Measurements from ENCODE around the gene OR51F2. TPM values are rescaled to one million over a fixed set of nuclear protein-coding genes. Genes with fewer than 3 reads are reported as not detected.

Gene OR51F2
- total RNA-seq, 2 experiments from 2014 or later, result not detected

DNA sequence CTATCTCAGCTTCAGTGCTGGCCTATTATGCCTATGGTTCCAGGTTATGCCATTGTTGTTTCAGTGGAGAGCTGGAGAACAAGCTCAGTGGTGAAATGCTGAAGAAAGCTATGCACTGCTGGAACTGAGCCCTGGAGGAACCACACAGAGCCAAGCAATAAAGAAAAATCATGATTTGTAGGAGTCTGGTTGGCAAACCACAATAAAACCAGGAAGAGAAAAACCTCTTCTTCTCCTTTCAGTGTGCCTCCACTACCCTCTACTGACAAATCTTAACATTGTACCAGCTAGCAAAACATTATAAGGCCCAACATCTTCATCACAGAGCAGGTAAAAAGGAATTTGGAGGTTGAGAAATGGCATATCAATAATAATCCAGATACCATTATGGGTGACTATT is 5.3 kb downstream of the OR51F2 start:
- POLR2A ChIA-PET, result no interaction called here
- intact Hi-C loops (cut with micrococcal nuclease; ENCODE audit: unreplicated experiment), result no loop called here
- Histone ChIP-seq H3K9me3 (ENCODE audit: low read length) (no peaks in the 10 kb centered on the region), H2AFZ (ENCODE audit: low read length) (no peak overlapping the region), H4K20me1 (ENCODE audit: insufficient read depth, low read length) (no peaks in the 10 kb centered on the region), H3K9me2 (ENCODE audit: insufficient read depth, low read length) (no peaks in the 10 kb centered on the region), H3K36me3 (ENCODE audit: insufficient read depth, low read length) (no peaks in the 10 kb centered on the region), H3K4me2 (ENCODE audit: low read length) (no peak overlapping the region), H3K4me1 (ENCODE audit: insufficient read depth, low read length, poor library complexity, severe bottlenecking) (no peaks in the 10 kb centered on the region), H3K4me3 (ENCODE audit: low read depth, low read length, poor library complexity, severe bottlenecking) (no peak overlapping the region), H3K27ac (ENCODE audit: low read depth, low read length, poor library complexity, severe bottlenecking) (no peak overlapping the region), H3K79me2 (ENCODE audit: insufficient read depth, low read depth, low read length) (no peaks in the 10 kb centered on the region)
- DNase-seq (ENCODE audit: low spot score), result no peak
- no TSS peak for BruUV-seq (replicated peaks)
- CTCF ChIA-PET (ENCODE audit: unreplicated experiment), result no interaction called here
- no peak for TF ChIP-seq EZH2phosphoT487 (IDR thresholded peaks at IDR 0.05; ENCODE audit: borderline replicate concordance, low read depth, low read length)
- no peak for TF ChIP-seq CTCF (conservative IDR thresholded peaks at IDR 0.05; ENCODE audit: low read length)

DNA sequence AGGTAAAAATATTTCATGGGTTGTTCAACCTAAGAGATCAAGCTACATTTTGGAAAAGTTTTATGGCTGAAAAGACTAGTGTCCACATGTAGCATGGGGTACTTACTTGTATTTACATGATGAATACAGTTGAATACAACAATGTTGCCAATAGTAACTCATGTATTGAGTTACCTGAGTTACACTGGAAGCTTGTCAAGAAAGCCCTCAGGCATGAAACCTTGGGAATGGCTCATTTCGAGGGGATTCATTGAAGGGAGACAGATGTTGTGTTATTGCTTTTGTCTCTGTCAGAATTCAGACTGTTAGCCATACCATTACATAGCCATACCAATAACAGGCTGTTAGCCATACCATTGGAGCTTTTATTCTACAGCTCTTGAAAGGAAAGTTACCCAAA is 9.2 kb downstream of the OR51F2 start:
- CTCF ChIA-PET (ENCODE audit: unreplicated experiment), result no interaction called here
- BruUV-seq (replicated peaks), result no TSS peak

DNA sequence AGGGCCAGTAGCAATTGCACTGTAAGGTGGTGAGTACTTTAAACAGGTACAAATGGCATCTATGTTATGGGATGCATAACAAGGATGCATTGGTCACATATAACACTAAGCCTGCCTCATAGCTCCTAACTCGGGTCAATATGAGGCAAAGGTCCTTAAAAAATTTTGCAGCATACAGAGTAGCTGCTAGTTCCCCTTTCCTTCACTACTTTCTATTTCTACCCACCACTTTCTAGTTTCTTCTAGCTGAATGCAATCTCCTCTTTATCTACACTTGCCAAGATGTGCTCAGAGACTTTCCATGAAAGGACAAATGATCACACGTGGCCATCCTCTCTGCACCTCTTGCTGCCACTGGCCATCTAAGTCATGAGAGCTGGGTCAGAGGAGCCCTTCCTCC is 9.8 kb downstream of the OR51F2 start:
- ChIA-PET POLR2A (no interaction called here), CTCF (ENCODE audit: unreplicated experiment) (no interaction called here)
- Histone ChIP-seq H3K36me3 (ENCODE audit: insufficient read depth, low read length) (no peaks in the 10 kb centered on the region), H3K4me3 (ENCODE audit: low read depth, low read length, poor library complexity, severe bottlenecking) (no peak overlapping the region), H2AFZ (ENCODE audit: low read length) (no peak overlapping the region), H3K27ac (ENCODE audit: low read depth, low read length, poor library complexity, severe bottlenecking) (no peak overlapping the region), H3K79me2 (ENCODE audit: insufficient read depth, low read depth, low read length) (no peaks in the 10 kb centered on the region), H3K4me2 (ENCODE audit: low read length) (no peak overlapping the region), H3K4me1 (ENCODE audit: insufficient read depth, low read length, poor library complexity, severe bottlenecking) (no peaks in the 10 kb centered on the region), H3K9me2 (ENCODE audit: insufficient read depth, low read length) (no peaks in the 10 kb centered on the region), H4K20me1 (ENCODE audit: insufficient read depth, low read length) (no peaks in the 10 kb centered on the region), H3K9me3 (ENCODE audit: low read length) (no peaks in the 10 kb centered on the region)
- TF ChIP-seq CTCF (conservative IDR thresholded peaks at IDR 0.05; ENCODE audit: low read length), result no peak
- TF ChIP-seq EZH2phosphoT487 (IDR thresholded peaks at IDR 0.05; ENCODE audit: borderline replicate concordance, low read depth, low read length), result no peak
- DNase-seq (ENCODE audit: low spot score), result no peak
- BruUV-seq (replicated peaks), result no TSS peak
- intact Hi-C loops (cut with micrococcal nuclease; ENCODE audit: unreplicated experiment), result no loop called here

More for the DNA sequence above, 9.2 kb downstream of the OR51F2 start:
- Histone ChIP-seq H3K9me3 (ENCODE audit: low read length) (no peaks in the 10 kb centered on the region), H3K9me2 (ENCODE audit: insufficient read depth, low read length) (no peaks in the 10 kb centered on the region), H3K4me2 (ENCODE audit: low read length) (no peak overlapping the region), H2AFZ (ENCODE audit: low read length) (no peak overlapping the region), H3K79me2 (ENCODE audit: insufficient read depth, low read depth, low read length) (no peaks in the 10 kb centered on the region), H3K36me3 (ENCODE audit: insufficient read depth, low read length) (no peaks in the 10 kb centered on the region), H4K20me1 (ENCODE audit: insufficient read depth, low read length) (no peaks in the 10 kb centered on the region), H3K27ac (ENCODE audit: low read depth, low read length, poor library complexity, severe bottlenecking) (no peak overlapping the region), H3K4me1 (ENCODE audit: insufficient read depth, low read length, poor library complexity, severe bottlenecking) (no peaks in the 10 kb centered on the region), H3K4me3 (ENCODE audit: low read depth, low read length, poor library complexity, severe bottlenecking) (no peak overlapping the region)
- no peak for DNase-seq (ENCODE audit: low spot score)
- TF ChIP-seq EZH2phosphoT487 (IDR thresholded peaks at IDR 0.05; ENCODE audit: borderline replicate concordance, low read depth, low read length) (no peak), CTCF (conservative IDR thresholded peaks at IDR 0.05; ENCODE audit: low read length) (no peak)
- intact Hi-C loops (cut with micrococcal nuclease; ENCODE audit: unreplicated experiment), result no loop called here
- POLR2A ChIA-PET, result no interaction called here

All from OCI-LY7 (cell line).